CD4-positive, alpha-beta memory T cell (primary cell): Measurements from ENCODE around the gene MAP4K4. TPM values are rescaled to one million over a fixed set of nuclear protein-coding genes. Genes with fewer than 3 reads are reported as not detected.
A peak's percentile ranks its signal among the peaks of the same experiment; 100 is the strongest.

Source experiments
- CTCF ChIA-PET: fragments of 350-600 bp; sonication (Branson Sonifier 250); formaldehyde crosslinking; loops from one replicate; lab custom pipeline; 2021; ENCODE audit warnings: inconsistent platforms; ENCODE audit not compliant: partially characterized antibody; lab: Charles Lee
- POLR2A ChIA-PET: fragments of 350-600 bp; sonication (Branson Sonifier 250); formaldehyde crosslinking; loops from one replicate; lab custom pipeline; 2021; ENCODE audit not compliant: partially characterized antibody; lab: Charles Lee
- DNase-seq, 5 donors: peaks; one replicate each; pipeline versions ENCODE4 v3.0.0 to v3.0.0-alpha.2; 2020 to 2022; ENCODE audit warnings: mixed read lengths in 1 of 5
- H3K27ac ChIP-seq: one replicate; pipeline ENCODE4 v1.7.0; 2013; ENCODE audit warnings: low read depth, low read length
- H3K27me3 ChIP-seq: 2 replicates; pipeline ENCODE4 v1.7.0; 2013; ENCODE audit warnings: mild to moderate bottlenecking, low read length, moderate library complexity; ENCODE audit not compliant: insufficient read depth
- H3K36me3 ChIP-seq: 2 replicates; pipeline ENCODE4 v1.7.0; 2013; ENCODE audit warnings: mild to moderate bottlenecking, low read length, moderate library complexity; ENCODE audit not compliant: insufficient read depth
- H3K4me1 ChIP-seq: 2 replicates; pipeline ENCODE4 v1.7.0; 2013; ENCODE audit warnings: mild to moderate bottlenecking, low read length, moderate library complexity; ENCODE audit not compliant: insufficient read depth
- H3K4me3 ChIP-seq, 2 donors: one replicate each; pipeline ENCODE4 v1.7.0; 2013; ENCODE audit warnings: low read length in 2 of 2, mild to moderate bottlenecking in 1 of 2
- H3K9me3 ChIP-seq, 2 donors: one replicate each; pipeline ENCODE4 v1.7.0; 2013; ENCODE audit warnings: low read length in 2 of 2, control low read depth in 1 of 2; ENCODE audit not compliant: control insufficient read depth in 1 of 2
- H3K27ac Mint-ChIP-seq, 7 donors: one replicate each; pipeline ENCODE4 v1.8.0; 2020 to 2021; ENCODE audit warnings: mixed read lengths in 7 of 7, mild to moderate bottlenecking in 6 of 7, inconsistent platforms in 3 of 7, moderate library complexity in 3 of 7
- H3K27me3 Mint-ChIP-seq, 2 donors: one replicate each; pipeline ENCODE4 v1.8.0; 2020 to 2021; ENCODE audit warnings: mixed read lengths in 2 of 2
- H3K36me3 Mint-ChIP-seq, 2 donors: one replicate each; pipeline ENCODE4 v1.8.0; 2020 to 2021; ENCODE audit warnings: mixed read lengths in 2 of 2, inconsistent platforms in 1 of 2, mild to moderate bottlenecking in 1 of 2
- H3K4me1 Mint-ChIP-seq, 4 donors: one replicate each; pipeline ENCODE4 v1.8.0; 2020 to 2021; ENCODE audit warnings: mixed read lengths in 4 of 4, mild to moderate bottlenecking in 1 of 4
- H3K4me3 Mint-ChIP-seq, 8 donors: one replicate each; pipeline ENCODE4 v1.8.0; 2020 to 2021; ENCODE audit warnings: mixed read lengths in 8 of 8, mild to moderate bottlenecking in 7 of 8, moderate library complexity in 6 of 8, inconsistent platforms in 3 of 8
- H3K9me3 Mint-ChIP-seq, 8 donors: one replicate each; pipeline ENCODE4 v1.8.0; 2020 to 2021; ENCODE audit warnings: mixed read lengths in 8 of 8, mild to moderate bottlenecking in 5 of 8, inconsistent platforms in 3 of 8, moderate library complexity in 1 of 8
- intact Hi-C: fragments of 100-400 bp; cut with micrococcal nuclease; formaldehyde crosslinking; loops from one replicate; pipeline ENCODE4 v1.15.1; 2023
- polyA plus RNA-seq, 2 donors: library from polyadenylated mRNA; unstranded; fragments of 300-500 nt; fragmentation: Illumina TruSeq; gene quantifications; one replicate each; pipeline ENCODE4 v1.2.3, GENCODE V29; 2021
- total RNA-seq, 2 experiments: library from RNA; stranded (reverse); gene quantifications; one replicate each; pipeline ENCODE4 v1.2.3, GENCODE V29; 2021

Gene MAP4K4
- total and polyA plus RNA-seq, 4 experiments from 2014 or later, result 2.4 to 114 (median 62.2) TPM

DNA sequence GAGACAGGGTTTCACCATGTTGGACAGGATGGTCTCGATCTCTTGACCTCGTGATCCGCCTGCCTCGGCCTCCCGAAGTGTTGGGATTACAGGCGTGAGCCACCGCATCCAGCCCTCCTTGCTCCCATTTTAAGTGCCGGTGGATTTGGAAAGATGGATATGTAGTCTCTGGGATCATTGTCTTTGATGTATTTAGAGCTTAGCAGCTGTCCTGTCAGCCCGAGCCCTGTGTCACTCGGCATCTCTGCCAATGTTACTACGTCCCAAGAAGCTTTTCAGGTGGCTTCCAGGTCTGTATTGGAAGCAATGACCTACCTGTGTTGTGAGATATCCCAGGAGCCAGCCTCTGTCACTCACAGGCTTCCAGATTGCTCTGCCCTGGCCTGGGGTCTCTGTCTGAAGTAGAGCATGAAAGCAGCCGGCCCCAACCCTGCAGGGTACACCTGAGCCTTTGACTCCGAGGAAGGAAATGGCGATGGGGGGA, 35.3 kb downstream of the MAP4K4 start:
- CTCF ChIA-PET, result interaction anchor here (1.1 to 1.3 kb wide), 2 partner anchors 13 to 40 kb away, joined by 3 read pairs; no protein-coding TSS in a partner anchor
- peak overlapping the region in 3 of 8 donors; percentile 1 to 64 (median 3) for H3K4me3 Mint-ChIP-seq

DNA sequence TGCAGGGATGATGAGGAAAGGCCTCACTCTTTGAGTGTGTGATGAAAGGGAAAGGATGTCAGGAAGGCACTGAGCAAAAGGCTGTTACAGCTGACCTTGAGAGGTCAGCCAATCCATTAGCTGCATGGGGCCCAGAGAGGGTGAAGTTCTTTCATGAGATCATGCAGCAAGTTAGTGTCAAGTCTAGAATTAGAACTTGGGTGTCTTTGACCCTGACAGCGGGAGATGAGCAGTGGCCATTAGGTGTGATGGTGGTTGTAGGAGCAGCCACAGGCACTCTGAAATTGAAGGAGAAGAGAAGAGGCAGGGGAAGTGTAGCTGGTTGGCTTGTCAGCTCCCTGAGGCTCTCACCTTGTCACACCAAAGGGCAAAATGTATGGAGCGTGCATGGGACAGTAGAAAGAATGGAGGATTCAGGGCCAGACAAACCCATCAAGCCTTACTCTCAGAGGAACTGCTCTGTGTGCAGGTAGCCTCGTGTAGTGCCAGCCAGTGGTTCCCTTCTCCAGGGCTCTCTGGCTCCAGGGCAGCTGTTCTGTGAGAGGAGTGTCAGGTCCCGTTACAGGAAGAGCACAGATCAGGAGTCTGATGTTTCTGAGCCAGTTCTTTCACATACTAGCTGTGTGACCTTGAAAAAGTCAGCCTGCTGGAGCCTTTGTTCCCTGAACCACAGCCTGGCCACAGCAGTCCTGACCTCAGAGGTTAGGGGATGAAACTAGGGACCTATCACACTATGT, 35.9 kb downstream of the MAP4K4 start:
- Histone ChIP-seq H3K36me3 (no peaks in the 10 kb centered on the region), H3K4me1 (peaks cover 89% of the 10 kb centered on the region), H3K27ac (no peak overlapping the region), H3K4me3 (no peak overlapping the region), H3K27me3 (no peaks in the 10 kb centered on the region), H3K9me3 (no peaks in the 10 kb centered on the region)
- intact Hi-C loops, result no loop called here
- peaks cover 66 to 92% (median 79%) of the 10 kb centered on the region in 4 donors for H3K4me1 Mint-ChIP-seq
- no peaks in the 10 kb centered on the region for H3K9me3 Mint-ChIP-seq
- H3K4me3 Mint-ChIP-seq, result peak overlapping the region in 4 of 8 donors; percentile 1 to 64 (median 8)
- ChIA-PET POLR2A (interaction anchor here (0.8 to 1.4 kb wide), 2 partner anchors 16 to 19 kb away, joined by 3 to 4 read pairs; no protein-coding TSS in a partner anchor), CTCF (interaction anchor here (1.1 to 1.3 kb wide), 3 partner anchors 9 to 41 kb away, joined by 3 read pairs; no protein-coding TSS in a partner anchor)
- no peak for DNase-seq
- H3K36me3 Mint-ChIP-seq, result no peaks in the 10 kb centered on the region
- peak overlapping the region in 5 of 7 donors; percentile 2 to 82 (median 57) for H3K27ac Mint-ChIP-seq
- H3K27me3 Mint-ChIP-seq, result no peaks in the 10 kb centered on the region

More for the DNA sequence above, 35.3 kb downstream of the MAP4K4 start:
- H3K36me3 Mint-ChIP-seq, result no peaks in the 10 kb centered on the region
- Histone ChIP-seq H3K9me3 (no peaks in the 10 kb centered on the region), H3K36me3 (no peaks in the 10 kb centered on the region), H3K27me3 (no peaks in the 10 kb centered on the region), H3K4me1 (peaks cover 90% of the 10 kb centered on the region), H3K4me3 (no peak overlapping the region), H3K27ac (no peak overlapping the region)
- peak overlapping the region in 4 of 7 donors; percentile 2 to 84 (median 54) for H3K27ac Mint-ChIP-seq
- intact Hi-C loops, result no loop called here
- POLR2A ChIA-PET, result interaction anchor here (0.6 to 1.4 kb wide), 5 partner anchors 8 to 86 kb away, joined by 3 to 4 read pairs (median 3); no protein-coding TSS in a partner anchor
- H3K27me3 Mint-ChIP-seq, result no peaks in the 10 kb centered on the region
- DNase-seq, result no peak
- peaks cover 63 to 92% (median 79%) of the 10 kb centered on the region in 4 donors for H3K4me1 Mint-ChIP-seq
- no peaks in the 10 kb centered on the region for H3K9me3 Mint-ChIP-seq

DNA sequence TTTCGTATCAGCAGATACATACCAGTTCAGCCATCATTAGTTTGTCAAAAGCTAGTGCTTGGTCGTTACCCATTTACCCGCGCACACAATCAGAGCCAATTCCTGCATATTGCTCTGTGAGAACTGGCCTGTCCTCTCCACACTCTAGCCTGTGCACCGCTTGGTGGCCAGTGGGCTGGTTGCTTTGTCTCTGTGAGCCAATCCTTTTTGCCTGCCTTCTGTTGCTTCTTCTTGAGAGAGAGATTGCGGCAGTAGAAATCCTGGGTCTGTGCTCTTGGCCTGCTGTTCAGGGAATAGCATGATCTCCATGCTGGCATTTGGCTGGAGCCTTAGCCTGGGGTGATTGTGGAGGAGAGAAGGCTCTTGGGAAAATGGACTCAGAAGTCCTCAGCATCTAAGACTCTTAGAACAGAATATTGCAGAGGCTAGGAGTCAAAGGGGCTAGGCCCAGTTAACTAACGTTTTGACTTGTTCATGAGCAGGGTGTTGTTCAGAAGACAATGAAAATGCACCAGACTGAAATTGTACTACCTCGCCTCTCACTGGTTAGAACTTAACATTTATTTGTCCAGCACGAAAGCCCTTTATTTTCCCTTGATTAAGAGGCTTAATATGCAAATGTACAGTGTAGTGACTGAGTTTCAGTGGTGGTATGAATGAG, 37.1 kb downstream of the MAP4K4 start:
- H3K27ac ChIP-seq, result no peak overlapping the region
- H3K27ac Mint-ChIP-seq, result peak overlapping the region in 6 of 7 donors; percentile 0 to 75 (median 36)
- H3K36me3 ChIP-seq, result no peaks in the 10 kb centered on the region
- POLR2A ChIA-PET, result no interaction called here
- H3K4me1 Mint-ChIP-seq, result peaks cover 67 to 91% (median 76%) of the 10 kb centered on the region in 4 donors
- H3K36me3 Mint-ChIP-seq, result no peaks in the 10 kb centered on the region
- CTCF ChIA-PET, result interaction anchor here (1.2 kb wide), 1 partner anchor 11 kb away, joined by 3 read pairs; no protein-coding TSS in a partner anchor
- H3K4me3 ChIP-seq, result no peak overlapping the region
- intact Hi-C loops, result no loop called here
- H3K27me3 ChIP-seq, result no peaks in the 10 kb centered on the region
- no peaks in the 10 kb centered on the region for H3K27me3 Mint-ChIP-seq
- no peaks in the 10 kb centered on the region for H3K9me3 Mint-ChIP-seq
- no peak for DNase-seq
- peak overlapping the region in 3 of 8 donors; percentile 17 to 53 (median 37) for H3K4me3 Mint-ChIP-seq
- H3K9me3 ChIP-seq, result no peaks in the 10 kb centered on the region
- H3K4me1 ChIP-seq, result peaks cover 88% of the 10 kb centered on the region

DNA sequence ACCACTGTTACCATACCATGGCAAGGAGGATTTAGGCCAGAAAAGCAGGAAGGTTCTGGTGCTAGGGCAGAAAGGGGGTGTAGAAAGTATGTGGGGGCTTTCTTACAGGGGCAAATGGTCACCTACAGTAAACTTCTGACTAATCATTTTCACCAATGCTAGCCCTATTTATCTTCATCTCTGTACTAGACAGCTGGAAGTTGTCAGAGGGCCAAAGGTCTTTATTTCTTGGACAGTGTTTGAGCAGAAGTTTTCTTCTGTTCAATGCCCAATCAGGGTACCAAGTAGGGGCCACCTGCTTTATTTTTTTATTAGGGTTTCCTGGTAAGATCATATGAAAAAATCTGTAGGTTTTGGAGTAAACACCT, 37.6 kb downstream of the MAP4K4 start:
- DNase-seq, result no peak
- Mint-ChIP-seq H3K36me3 (no peaks in the 10 kb centered on the region), H3K27ac (peak overlapping the region in 5 of 7 donors; percentile 0 to 54 (median 10)), H3K9me3 (no peaks in the 10 kb centered on the region), H3K4me1 (peaks cover 64 to 89% (median 74%) of the 10 kb centered on the region in 4 donors), H3K4me3 (peak overlapping the region in 1 of 8 donors; percentile 37), H3K27me3 (no peaks in the 10 kb centered on the region)
- no peaks in the 10 kb centered on the region for H3K27me3 ChIP-seq
- intact Hi-C loops, result no loop called here
- H3K9me3 ChIP-seq, result no peaks in the 10 kb centered on the region
- CTCF ChIA-PET, result no interaction called here
- H3K4me3 ChIP-seq, result no peak overlapping the region
- POLR2A ChIA-PET, result interaction anchor here (1.4 kb wide), 1 partner anchor 11 kb away, joined by 3 read pairs; no protein-coding TSS in a partner anchor
- H3K4me1 ChIP-seq, result peaks cover 86% of the 10 kb centered on the region
- no peaks in the 10 kb centered on the region for H3K36me3 ChIP-seq
- no peak overlapping the region for H3K27ac ChIP-seq

DNA sequence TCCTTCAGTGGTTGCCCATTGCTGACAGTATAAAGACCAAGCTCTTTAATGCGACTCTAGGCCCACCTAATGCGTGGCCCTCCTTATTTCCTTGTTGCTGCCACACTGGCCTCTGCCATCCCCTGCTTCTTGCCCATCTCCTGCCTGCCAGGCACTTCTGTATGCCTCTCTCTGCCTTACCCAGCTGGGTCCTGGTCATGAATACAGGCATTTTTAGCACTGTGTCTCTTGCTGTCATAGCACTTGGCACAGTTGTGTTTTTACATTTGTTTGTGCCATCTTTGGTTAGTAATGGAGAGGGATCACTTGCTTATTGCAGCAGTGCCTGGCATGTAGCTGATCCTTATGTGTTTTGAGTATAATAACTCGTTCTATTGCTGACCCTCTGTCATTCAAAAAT, 38.7 kb downstream of the MAP4K4 start:
- no peaks in the 10 kb centered on the region for H3K27me3 ChIP-seq
- no peak for DNase-seq
- H3K27me3 Mint-ChIP-seq, result no peaks in the 10 kb centered on the region
- H3K4me1 ChIP-seq, result peaks cover 88% of the 10 kb centered on the region
- H3K4me3 Mint-ChIP-seq, result peak overlapping the region in 3 of 8 donors; percentile 0 to 57 (median 55)
- H3K36me3 ChIP-seq, result no peaks in the 10 kb centered on the region
- intact Hi-C loops, result no loop called here
- H3K4me1 Mint-ChIP-seq, result peaks cover 63 to 91% (median 76%) of the 10 kb centered on the region in 4 donors
- ChIA-PET CTCF (interaction anchor here (0.6 to 1.0 kb wide), 4 partner anchors 19 to 317 kb away, joined by 3 to 4 read pairs (median 3); no protein-coding TSS in a partner anchor), POLR2A (interaction anchor here (0.8 to 1.4 kb wide), 3 partner anchors 12 to 45 kb away, joined by 3 to 4 read pairs (median 3); partner anchors contain the start of gene MAP4K4)
- peak overlapping the region; percentile 1 to 67 (median 60) for H3K27ac Mint-ChIP-seq
- no peak overlapping the region for H3K27ac ChIP-seq
- no peaks in the 10 kb centered on the region for H3K36me3 Mint-ChIP-seq
- H3K9me3 Mint-ChIP-seq, result no peaks in the 10 kb centered on the region
- no peaks in the 10 kb centered on the region for H3K9me3 ChIP-seq
- no peak overlapping the region for H3K4me3 ChIP-seq

DNA sequence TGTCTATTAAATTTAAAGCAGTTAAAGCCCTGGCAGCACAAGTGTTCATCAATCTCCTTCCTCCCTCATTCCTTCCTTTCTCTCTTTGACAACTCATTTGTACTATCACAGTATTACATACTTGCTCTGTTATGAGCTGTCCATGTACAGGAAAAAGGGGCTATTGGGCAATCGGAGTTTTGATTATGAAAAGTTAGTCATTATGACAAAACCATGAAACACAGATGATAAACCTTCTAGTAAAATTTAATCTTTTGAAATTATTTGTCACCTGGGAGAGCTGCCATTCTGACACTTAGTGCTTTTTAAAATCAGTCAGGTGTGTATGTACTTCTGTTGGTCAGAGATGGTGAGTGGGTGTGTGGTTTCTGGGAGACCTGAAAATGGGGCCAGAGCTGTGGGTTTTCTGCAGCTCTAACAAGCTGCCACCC, 39.4 kb downstream of the MAP4K4 start:
- H3K27ac ChIP-seq, result no peak overlapping the region
- Mint-ChIP-seq H3K36me3 (no peaks in the 10 kb centered on the region), H3K27ac (peak overlapping the region; percentile 1 to 65 (median 19)), H3K27me3 (no peaks in the 10 kb centered on the region), H3K9me3 (no peaks in the 10 kb centered on the region), H3K4me1 (peaks cover 63 to 91% (median 79%) of the 10 kb centered on the region in 4 donors), H3K4me3 (peak overlapping the region in 3 of 8 donors; percentile 22 to 55 (median 38))
- H3K4me3 ChIP-seq, result no peak overlapping the region
- no peak for DNase-seq
- intact Hi-C loops, result no loop called here
- CTCF ChIA-PET, result interaction anchor here (0.7 to 1.0 kb wide), 2 partner anchors 20 to 29 kb away, joined by 3 read pairs; no protein-coding TSS in a partner anchor
- peaks cover 89% of the 10 kb centered on the region for H3K4me1 ChIP-seq
- no peaks in the 10 kb centered on the region for H3K27me3 ChIP-seq
- POLR2A ChIA-PET, result interaction anchor here (0.6 to 1.3 kb wide), 3 partner anchors 25 to 44 kb away, joined by 3 to 4 read pairs (median 3); partner anchors contain the start of gene MAP4K4
- H3K9me3 ChIP-seq, result no peaks in the 10 kb centered on the region
- H3K36me3 ChIP-seq, result no peaks in the 10 kb centered on the region
